ENCODE data around the gene APOC1. TPM values are rescaled to one million over a fixed set of nuclear protein-coding genes. Genes with fewer than 3 reads are reported as not detected.

APOC1 gene
- total RNA-seq, 1 donor from 2014 or later: 11.4 TPM

DNA sequence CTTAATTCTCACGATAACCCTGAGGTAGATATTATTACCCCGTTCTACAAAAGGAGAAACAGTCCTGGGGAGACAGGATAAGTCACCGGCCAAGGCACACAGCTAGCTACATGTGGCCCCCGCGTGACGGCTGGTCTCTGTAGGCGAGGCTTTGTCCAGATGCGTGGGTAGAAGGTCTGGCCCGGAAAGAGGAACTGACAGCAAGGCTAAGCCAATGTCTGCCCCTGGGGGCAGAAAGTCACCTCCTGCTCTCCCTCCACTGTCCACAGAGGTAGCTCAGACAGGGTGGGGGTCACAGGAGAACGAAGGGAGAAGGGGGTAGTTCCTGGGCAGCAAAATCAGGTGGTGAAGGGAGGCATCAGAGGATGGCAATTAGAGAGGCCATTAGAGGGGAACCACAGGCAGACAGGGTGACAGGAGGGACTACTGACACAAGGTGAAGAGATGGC, 29.4 kb downstream of the APOC1 start:
- DNase-seq (ENCODE audit: low read depth): no peak
- TF ChIP-seq, protein P1, sequence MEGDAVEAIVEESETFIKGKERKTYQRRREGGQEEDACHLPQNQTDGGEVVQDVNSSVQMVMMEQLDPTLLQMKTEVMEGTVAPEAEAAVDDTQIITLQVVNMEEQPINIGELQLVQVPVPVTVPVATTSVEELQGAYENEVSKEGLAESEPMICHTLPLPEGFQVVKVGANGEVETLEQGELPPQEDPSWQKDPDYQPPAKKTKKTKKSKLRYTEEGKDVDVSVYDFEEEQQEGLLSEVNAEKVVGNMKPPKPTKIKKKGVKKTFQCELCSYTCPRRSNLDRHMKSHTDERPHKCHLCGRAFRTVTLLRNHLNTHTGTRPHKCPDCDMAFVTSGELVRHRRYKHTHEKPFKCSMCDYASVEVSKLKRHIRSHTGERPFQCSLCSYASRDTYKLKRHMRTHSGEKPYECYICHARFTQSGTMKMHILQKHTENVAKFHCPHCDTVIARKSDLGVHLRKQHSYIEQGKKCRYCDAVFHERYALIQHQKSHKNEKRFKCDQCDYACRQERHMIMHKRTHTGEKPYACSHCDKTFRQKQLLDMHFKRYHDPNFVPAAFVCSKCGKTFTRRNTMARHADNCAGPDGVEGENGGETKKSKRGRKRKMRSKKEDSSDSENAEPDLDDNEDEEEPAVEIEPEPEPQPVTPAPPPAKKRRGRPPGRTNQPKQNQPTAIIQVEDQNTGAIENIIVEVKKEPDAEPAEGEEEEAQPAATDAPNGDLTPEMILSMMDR (conservative IDR thresholded peaks at IDR 0.05; ENCODE audit: low read depth, low read length): no peak
- no peak overlapping the region for H3K4me3 ChIP-seq (ENCODE audit: low read depth, low read length)

DNA sequence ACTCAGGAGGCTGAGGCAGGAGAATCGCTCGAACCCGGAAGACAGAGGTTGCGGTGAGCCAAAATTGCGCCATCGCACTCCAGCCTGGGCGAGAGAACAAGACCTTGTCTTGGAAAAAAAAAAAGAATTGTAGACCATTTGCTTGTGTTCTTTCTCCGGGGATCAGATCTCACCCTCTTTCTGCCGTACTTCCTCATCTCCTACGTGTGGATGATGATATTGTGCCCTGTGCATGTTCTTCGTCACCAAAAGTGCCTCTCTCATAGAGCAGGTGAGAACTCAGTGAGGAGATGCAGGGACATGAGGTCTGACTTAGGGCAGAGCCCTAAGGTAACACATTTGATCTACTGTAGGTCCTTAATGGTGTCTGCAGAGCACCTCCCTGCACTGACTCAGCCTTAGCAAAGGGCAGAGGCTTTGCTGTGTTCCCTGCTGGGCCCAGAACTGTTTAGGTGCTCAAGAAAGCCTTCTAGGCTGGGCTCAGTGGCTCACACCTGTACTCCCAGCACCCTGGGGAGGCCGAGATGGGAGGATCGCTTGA, 32.7 kb downstream of the APOC1 start:
- H3K4me3 ChIP-seq (ENCODE audit: low read depth, low read length): no peak overlapping the region
- TF ChIP-seq, protein P1 (conservative IDR thresholded peaks at IDR 0.05; ENCODE audit: low read depth, low read length): no peak

DNA sequence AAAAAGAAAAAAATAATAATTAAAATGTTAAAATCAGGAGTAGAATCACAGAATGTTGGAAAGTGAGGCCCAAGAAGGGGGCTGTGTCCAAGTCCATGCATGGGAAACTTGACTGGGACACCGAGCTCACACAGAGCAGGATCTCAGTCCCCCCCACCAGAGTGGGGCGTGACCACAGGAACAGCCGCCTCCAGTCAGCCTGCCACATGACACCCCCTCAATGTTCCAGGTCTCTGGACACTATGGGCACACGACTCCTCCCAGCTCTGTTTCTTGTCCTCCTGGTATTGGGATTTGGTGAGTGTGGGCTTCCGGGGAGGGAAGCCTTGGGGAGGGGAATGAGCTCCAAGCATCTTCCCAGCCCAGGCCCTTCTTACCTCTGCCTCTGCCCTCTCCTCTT, 33.8 kb downstream of the APOC1 start:
- H3K4me3 ChIP-seq (ENCODE audit: low read depth, low read length): no peak overlapping the region
- DNase-seq (ENCODE audit: low read depth): no peak
- TF ChIP-seq, protein P1 (conservative IDR thresholded peaks at IDR 0.05; ENCODE audit: low read depth, low read length): no peak

More for the DNA sequence above, 32.7 kb downstream of the APOC1 start:
- no peak for DNase-seq (ENCODE audit: low read depth)

DNA sequence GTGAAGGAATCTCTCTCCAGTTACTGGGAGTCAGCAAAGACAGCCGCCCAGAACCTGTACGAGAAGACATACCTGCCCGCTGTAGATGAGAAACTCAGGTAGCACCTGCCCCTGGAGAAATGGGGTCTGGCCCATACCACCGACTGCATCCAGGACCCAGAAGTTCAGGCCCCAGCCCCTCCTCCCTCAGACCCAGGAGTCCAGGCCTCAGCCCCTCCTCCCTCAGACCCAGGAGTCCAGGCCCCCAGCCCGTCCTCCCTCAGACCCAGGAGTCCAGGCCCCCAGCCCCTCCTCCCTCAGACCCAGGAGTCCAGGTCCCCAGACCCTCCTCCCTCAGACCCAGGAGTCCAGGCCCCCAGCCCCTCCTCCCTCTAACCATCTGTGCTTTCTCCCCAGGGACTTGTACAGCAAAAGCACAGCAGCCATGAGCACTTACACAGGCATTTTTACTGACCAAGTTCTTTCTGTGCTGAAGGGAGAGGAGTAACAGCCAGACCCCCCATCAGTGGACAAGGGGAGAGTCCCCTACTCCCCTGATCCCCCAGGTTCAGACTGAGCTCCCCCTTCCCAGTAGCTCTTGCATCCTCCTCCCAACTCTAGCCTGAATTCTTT, 34.5 kb downstream of the APOC1 start:
- TF ChIP-seq, protein P1 (conservative IDR thresholded peaks at IDR 0.05; ENCODE audit: low read depth, low read length): no peak
- no peak for DNase-seq (ENCODE audit: low read depth)

DNA sequence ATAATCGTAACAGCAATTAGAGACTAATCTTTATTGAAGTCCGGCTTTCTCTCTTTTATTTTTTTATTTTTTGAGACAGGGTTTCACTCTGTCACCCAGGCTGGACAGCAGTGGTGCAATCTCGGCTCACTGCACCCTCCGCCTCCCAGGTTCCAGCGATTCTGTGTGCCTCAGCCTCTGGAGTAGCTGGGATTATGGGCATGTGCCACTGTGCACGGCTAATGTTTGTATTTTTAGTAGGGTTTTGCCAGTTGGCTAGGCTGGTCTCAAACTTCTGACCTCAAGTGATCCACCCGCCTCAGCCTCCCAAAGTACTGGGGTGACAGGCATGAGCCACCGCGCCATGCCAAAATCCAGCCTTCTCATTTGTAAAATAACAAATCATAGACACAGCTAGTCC, 35.1 kb downstream of the APOC1 start:
- TF ChIP-seq, protein P1 (conservative IDR thresholded peaks at IDR 0.05; ENCODE audit: low read depth, low read length): no peak
- H3K4me3 ChIP-seq (ENCODE audit: low read depth, low read length): no peak overlapping the region
- no peak for DNase-seq (ENCODE audit: low read depth)

More for the DNA sequence above, 34.5 kb downstream of the APOC1 start:
- H3K4me3 ChIP-seq (ENCODE audit: low read depth, low read length): no peak overlapping the region

DNA sequence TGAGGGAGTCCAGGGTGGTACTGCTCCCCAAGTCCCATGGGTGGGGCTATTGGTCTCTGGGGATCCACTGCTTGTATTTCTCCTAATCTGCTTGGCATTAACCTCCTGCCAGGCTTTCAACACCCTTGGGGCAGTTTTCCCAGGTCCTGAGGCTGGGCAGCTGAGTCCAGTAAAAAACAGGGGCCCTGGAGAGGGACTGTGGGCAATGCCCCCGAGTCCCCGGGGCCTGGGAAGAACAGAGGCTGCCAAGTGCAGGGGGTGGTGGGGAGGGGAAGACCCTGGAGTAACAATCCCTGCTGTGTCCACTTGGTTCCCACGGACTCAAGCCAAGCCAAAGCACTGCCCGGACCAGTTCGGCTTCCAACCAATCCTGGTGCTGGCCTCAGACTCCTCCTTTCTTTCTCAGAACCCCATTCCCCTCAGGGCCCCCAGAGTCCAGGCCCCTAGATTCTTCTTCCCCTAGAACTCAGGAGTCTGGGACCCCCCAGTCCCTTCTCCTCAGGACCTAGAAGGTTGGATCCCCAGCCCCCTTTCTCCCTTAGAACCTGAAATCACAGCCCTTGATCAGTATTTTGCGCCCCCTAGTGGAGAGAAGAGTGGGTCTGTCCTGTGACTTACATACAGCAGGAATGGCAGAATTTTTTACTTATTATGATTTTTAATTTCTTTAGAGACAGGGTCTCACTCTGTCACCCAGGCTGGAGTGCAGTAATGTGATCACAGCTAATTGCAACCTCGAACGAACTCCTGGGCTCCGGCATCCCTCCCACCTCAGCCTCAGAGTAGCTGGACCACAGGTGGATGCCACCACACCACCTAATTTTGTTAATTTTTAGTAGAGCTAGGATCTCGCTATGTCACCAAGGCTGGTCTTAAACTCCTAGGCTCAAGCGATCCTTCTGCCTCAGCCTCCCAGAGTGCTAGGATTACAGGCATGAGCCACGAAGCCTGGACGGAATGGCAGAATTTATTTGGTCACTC, 37.1 kb downstream of the APOC1 start:
- DNase-seq (ENCODE audit: low read depth): no peak
- H3K4me3 ChIP-seq (ENCODE audit: low read depth, low read length): peak overlapping the region; percentile 37
- TF ChIP-seq, protein P1 (conservative IDR thresholded peaks at IDR 0.05; ENCODE audit: low read depth, low read length): peak; percentile 91

Data from epithelial cell of proximal tubule (primary cell).